AG08395 (cell line): Measurements from ENCODE around the gene KLHDC7B.

Experiments
- DNase-seq: peaks from one replicate; pipeline ENCODE4 v3.0.0; 2012; ENCODE audit warnings: mixed read lengths, low spot score

KLHDC7B gene

GRCh38 chr22:50573491-50574382 lies 28.0 kb downstream of the KLHDC7B start:
- no peak for DNase-seq

DNA sequence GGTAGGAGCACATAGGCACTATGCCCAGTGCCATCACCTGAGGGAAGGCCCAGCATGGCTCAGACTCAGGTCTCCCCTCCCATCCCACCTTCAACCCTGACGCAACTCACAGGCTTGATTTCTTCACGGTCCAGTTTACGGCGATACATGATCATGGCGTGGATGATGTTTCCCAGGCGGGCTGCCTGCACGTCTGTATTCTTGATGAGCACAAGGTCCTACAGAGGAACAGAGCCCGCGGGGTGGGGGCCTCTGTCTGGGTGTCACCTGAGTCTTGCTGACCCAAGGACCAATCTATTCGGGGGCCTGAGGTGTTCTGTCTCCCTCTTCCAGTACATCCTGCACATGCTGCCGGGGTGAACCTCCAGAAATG lies 28.7 kb downstream of the KLHDC7B start:
- DNase-seq: no peak

DNA sequence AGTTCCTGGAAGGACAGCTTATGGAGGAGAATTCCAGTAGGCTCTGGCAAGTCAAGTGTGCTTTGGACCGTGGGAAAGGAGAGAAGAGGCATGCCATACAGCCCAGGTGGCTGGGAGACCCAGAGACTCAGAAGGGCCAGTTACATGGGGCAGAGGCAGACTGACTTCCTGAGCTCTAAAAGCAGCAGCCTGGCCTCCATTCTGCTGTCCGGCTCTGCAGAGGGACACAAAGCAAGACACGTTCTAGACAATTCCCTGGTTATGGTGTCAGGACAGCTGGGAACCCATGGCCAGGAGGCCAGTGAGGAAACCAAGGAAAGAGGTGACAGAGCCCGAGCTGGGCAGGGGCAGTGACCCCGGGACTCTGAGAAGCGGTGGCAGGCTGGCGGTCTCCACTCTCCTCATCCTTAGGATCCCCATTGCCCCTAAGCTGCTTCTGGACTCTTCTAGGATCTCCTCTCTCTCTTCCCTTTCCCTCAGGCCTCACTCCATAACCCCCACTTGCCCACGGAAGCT lies 29.8 kb downstream of the KLHDC7B start:
- DNase-seq: no peak

- DNase-seq: peak; percentile 37
Measured at GRCh38 chr22:50576070-50576469, 30.4 kb downstream of the KLHDC7B start.

GRCh38 chr22:50576806-50577696 lies 31.4 kb downstream of the KLHDC7B start:
- DNase-seq: no peak

DNA sequence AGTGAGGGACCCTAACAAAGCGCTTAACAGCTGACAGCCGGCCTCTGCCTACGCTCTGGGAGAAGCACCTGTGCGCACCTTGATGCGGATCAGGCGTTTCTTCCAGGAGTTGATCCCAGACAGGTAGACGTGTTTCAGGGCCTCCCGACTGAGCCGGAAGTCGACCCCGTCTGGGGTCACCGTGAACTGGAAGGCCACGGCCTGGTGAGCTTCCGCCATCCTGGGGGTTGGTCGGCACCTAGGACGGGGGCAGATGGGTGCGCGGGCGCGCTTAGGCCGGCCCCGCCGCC lies 31.9 kb downstream of the KLHDC7B start:
- no peak for DNase-seq

- DNase-seq: peak; percentile 47
Measured at GRCh38 chr22:50577987-50578775, 32.5 kb downstream of the KLHDC7B start, which contains the start of gene CPT1B. CPT1B (minus strand) TSS chr22:50578427; CDS start chr22:50577915, 512 bp downstream.

GRCh38 chr22:50578776-50579310 lies 33.1 kb downstream of the KLHDC7B start:
- no peak for DNase-seq

DNA sequence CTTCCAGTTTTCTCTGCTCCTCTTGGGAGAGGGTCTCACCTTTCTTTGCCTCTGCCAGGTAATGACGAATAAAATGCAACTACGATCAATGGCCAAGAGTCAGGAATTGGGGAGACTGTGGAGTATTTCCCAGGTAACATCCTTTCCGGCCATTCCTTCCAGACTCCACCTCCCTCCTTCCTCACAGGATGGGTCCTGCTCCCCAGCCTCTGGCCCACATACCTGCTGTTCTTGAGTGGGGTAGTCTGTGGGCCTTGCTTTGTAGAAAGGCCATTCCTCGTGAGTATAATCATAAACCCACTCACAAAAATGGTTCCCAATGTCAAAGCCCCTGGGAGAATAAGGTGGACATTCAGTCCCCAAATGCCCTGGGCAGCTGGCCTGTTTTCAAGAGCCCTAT lies 34.1 kb downstream of the KLHDC7B start:
- no peak for DNase-seq

- no peak for DNase-seq
Measured at GRCh38 chr22:50581031-50581949, 35.6 kb downstream of the KLHDC7B start.

DNA sequence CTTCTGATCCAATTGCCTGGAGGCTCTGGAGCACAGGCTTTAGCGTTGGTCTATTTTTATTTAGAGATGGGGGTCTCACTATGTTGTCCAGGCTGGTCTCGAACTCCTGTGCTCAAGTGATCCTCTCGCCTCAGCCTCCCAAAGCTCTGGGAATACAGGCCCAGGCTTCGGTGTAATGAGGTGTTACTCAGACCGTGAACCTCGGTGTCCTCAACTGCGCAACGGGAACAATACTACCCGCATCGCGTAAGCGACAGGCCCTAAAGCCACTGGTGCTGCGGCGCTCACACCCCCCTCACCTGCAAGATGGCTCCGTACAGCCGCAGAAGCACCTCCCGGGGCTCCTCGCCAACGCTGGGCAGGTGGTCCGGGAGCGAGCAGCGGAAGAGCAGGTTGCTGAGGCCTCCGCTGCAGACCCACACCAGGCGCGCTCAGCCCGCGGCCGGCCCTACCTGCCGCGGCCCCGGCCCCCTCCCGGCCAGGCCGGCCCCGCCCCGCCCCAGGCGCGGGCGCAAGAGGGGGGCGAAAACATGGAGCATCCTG lies 36.3 kb downstream of the KLHDC7B start:
- DNase-seq: no peak

DNA sequence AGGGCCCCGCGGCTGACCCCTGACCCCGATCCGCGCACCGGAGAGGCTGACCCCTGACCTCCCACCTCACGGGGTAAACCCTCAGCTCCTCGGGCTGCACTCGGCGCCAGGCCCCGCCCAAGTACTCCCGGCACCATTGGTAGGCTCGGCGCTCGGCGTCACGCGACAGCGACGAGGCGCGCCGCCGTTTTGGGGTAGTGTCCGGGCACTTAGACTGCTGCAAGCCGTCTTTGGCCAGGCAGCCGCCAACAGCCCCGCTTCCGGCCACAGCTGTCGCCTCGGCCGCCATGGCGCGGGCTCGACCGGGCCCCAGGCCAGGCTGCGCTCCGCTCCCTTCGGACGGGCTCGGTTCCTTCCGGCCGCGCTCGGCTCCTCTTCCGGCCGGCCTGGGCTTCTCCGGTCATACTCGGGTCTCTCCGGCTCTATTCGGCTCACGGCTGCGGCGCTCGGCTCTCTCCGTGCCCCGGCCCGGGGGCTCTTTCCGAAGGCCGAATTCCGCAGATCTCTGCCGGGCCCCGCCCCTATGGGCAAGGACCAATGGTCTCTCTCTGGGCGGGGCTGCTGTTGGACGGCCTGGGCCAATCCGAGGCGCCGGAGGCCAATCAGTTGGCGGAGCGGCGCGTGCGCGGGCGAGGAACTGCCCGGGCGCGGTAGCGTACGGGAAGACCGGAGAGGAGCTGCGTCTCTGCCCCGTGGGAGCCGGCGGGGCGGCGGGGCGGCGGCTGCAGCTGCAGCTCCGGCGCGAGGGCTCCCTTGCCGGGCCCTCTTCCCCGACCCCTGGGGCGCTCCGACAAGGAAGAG lies 37.0 kb downstream of the KLHDC7B start, which contains the start of gene CHKB:
TSS of gene CHKB (minus strand) at position 357 of the 801 bp plus-strand sequence. CDS start at position 289, 68 bp downstream.
- peak; percentile 99 for DNase-seq

- DNase-seq: no peak
Measured at GRCh38 chr22:50583294-50583861, 37.7 kb downstream of the KLHDC7B start.

DNA sequence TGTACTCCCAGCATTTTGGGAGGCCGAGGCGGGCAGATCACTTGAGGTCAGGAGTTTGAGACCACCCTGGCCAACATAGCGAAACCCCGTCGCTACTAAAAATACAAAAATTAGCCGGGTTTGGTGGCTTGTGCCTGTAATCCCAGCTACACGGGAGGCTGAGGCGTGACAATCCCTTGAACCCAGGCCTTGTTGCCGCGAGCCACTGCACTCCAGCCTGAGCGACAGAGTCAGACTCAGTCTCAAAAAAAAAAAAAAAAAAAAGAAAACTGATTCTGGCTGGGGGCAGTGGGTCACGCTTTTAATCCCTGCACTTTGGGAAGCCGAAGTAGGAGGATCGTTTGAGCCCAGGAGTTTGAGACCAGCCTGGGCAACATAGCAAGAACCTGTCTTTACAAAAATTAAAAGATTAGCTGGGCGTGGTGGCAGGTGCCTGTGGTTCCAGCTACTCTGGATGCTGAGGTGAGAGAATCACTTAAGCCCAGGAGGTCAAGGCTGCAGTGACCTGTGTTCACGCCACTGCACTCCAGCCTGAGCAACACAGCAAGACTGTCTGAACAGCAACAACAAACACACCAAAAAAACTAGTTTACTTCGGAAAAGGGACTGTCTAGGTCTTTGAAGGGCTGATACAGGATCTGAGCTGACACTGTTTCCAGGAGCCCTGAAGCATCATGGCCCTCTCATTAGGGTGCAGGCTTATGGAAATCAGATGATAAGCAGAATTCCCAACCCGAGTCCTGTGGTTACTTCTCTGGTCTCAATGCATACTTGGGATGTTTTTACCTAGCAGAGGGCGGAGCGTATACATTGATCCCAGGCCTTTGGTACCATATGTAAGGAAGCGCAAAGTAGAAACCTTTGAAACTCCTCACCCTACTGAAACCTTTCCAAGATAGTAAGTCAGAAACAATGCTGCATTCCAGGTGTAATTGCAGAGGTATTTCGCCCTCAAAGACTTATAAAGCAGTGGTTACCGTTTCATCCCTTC lies 38.7 kb downstream of the KLHDC7B start:
- DNase-seq: no peak

- no peak for DNase-seq
Measured at GRCh38 chr22:50585238-50585637, 39.5 kb downstream of the KLHDC7B start.

DNA sequence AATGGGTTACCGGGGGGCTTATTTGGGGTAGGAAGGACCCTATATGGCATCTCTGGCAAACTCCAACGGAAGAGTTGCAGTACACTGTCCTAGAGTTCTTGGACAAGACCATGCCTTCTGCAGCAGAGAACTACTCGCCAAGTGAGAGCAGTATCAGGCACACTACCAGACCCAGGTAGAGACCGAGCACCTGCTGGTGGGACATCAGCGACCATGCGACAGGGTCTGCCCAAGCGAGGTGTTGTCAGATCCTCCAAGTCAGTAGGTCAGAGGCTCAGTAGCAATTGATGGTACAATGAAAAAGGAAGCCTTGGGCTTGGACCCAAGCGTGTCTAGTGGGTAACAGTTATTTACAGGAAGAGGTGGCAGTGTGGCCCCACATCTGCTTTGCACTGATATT lies 40.1 kb downstream of the KLHDC7B start:
- DNase-seq: no peak

- no peak for DNase-seq
Measured at GRCh38 chr22:50586416-50586815, 40.7 kb downstream of the KLHDC7B start.

GRCh38 chr22:50587407-50587806 lies 41.7 kb downstream of the KLHDC7B start:
- DNase-seq: no peak
